Measurements from ENCODE around the gene STAT2. TPM values are rescaled to one million over a fixed set of nuclear protein-coding genes. Genes with fewer than 3 reads are reported as not detected.

STAT2 gene
- total and polyA plus RNA-seq, 2 experiments from 2014 or later = 15.6 to 67.9 TPM

DNA sequence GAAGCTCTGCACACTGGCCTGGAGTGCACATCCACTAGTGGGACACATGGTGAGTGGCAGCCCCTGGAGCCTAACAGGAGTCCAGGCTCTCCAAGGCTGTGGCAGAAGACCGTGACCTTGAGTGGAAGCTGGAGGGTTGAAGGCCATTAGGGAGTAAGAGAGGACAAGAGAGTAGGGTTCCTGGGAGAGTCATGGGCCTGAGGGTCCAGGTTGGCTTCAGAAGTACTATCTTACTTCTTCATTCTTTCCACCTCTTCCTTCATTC lies 20.8 kb downstream of the STAT2 start (continued):
- TF ChIP-seq, protein P1, sequence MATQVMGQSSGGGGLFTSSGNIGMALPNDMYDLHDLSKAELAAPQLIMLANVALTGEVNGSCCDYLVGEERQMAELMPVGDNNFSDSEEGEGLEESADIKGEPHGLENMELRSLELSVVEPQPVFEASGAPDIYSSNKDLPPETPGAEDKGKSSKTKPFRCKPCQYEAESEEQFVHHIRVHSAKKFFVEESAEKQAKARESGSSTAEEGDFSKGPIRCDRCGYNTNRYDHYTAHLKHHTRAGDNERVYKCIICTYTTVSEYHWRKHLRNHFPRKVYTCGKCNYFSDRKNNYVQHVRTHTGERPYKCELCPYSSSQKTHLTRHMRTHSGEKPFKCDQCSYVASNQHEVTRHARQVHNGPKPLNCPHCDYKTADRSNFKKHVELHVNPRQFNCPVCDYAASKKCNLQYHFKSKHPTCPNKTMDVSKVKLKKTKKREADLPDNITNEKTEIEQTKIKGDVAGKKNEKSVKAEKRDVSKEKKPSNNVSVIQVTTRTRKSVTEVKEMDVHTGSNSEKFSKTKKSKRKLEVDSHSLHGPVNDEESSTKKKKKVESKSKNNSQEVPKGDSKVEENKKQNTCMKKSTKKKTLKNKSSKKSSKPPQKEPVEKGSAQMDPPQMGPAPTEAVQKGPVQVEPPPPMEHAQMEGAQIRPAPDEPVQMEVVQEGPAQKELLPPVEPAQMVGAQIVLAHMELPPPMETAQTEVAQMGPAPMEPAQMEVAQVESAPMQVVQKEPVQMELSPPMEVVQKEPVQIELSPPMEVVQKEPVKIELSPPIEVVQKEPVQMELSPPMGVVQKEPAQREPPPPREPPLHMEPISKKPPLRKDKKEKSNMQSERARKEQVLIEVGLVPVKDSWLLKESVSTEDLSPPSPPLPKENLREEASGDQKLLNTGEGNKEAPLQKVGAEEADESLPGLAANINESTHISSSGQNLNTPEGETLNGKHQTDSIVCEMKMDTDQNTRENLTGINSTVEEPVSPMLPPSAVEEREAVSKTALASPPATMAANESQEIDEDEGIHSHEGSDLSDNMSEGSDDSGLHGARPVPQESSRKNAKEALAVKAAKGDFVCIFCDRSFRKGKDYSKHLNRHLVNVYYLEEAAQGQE (IDR thresholded peaks at IDR 0.05; ENCODE audit: unreplicated experiment) = no peak
- TF ChIP-seq EZH2phosphoT487 (IDR thresholded peaks at IDR 0.05; ENCODE audit: unreplicated experiment) = no peak

DNA sequence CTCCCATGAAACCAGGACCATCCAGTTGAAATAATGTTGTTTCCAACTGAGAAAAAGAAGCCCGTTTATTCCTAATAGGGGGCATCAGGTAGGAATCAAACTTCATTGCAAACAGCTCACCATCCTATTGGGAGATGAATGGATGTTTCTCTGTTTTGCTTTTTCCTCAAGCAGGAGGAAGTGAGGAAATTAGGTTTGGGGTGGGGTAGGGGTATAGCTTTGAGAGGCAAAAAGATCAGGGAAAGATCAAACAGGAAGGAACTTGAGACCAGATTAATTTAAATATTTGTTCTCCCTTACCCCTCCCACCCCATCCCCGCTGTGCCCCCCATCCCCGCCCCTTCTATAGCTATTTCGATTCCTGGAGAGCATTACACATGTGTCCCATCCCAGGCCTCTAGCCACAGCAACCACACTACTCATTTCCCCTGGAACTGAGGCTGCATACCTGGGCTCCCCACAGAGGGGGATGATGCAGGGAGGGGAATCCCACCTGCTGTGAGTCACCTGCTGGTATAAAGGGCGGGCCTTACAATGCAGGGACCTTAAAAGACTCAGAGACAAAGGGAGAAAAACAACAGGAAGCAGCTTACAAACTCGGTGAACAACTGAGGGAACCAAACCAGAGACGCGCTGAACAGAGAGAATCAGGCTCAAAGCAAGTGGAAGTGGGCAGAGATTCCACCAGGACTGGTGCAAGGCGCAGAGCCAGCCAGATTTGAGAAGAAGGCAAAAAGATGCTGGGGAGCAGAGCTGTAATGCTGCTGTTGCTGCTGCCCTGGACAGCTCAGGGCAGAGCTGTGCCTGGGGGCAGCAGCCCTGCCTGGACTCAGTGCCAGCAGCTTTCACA lies 21.4 kb downstream of the STAT2 start, which contains the start of gene IL23A:
TSS of gene IL23A (plus strand) at position 577 of the 850 bp plus-strand sequence. CDS start at position 738, 161 bp downstream.
- H3F3A ChIP-seq (replicated peaks; ENCODE audit: low read depth) = peaks cover 17% of the 10 kb centered on the region; the same call in 1 of the 2 replicates
- no peaks in the 10 kb centered on the region for H3K79me2 ChIP-seq (replicated peaks; ENCODE audit: insufficient read depth)
- Mint-ChIP-seq H3K27me3 (ENCODE audit: insufficient read depth, low read depth, poor library complexity) (peaks cover 7% of the 10 kb centered on the region), H3K27ac (peak within 1 kb of the TSS; percentile 92), H3K4me1 (peaks cover 32% of the 10 kb centered on the region), H3K9me3 (no peaks in the 10 kb centered on the region), H3K4me3 (peak within 1 kb of the TSS; percentile 64), H3K36me3 (ENCODE audit: low read depth) (peaks cover 6% of the 10 kb centered on the region; the same call in 2 of the 3 replicates)
- peak; percentile 65 for ATAC-seq
- H3K27me3 ChIP-seq (ENCODE audit: insufficient read depth) = no peaks in the 10 kb centered on the region
- H4K20me1 ChIP-seq (replicated peaks; ENCODE audit: insufficient read depth) = no peaks in the 10 kb centered on the region
- H2AFZ ChIP-seq = no peak within 1 kb of the TSS
- peak within 1 kb of the TSS; percentile 91 for H3K27ac ChIP-seq (ENCODE audit: low read depth)
- H3K4me2 ChIP-seq = peak within 1 kb of the TSS; percentile 76
- H3K4me1 ChIP-seq (ENCODE audit: insufficient read depth) = peaks cover 26% of the 10 kb centered on the region
- H3K4me3 ChIP-seq = peak within 1 kb of the TSS; percentile 42
- peak; percentile 85 for DNase-seq (ENCODE audit: low spot score)
- peaks cover 19% of the 10 kb centered on the region for H3K9me2 ChIP-seq (ENCODE audit: insufficient read depth)
- H3K36me3 ChIP-seq (ENCODE audit: insufficient read depth) = no peaks in the 10 kb centered on the region
- TF ChIP-seq POLR2AphosphoS5 (IDR thresholded peaks at IDR 0.05; ENCODE audit: low read depth) (peak; percentile 37; the same call in 1 of the 2 replicates), EZH2phosphoT487 (IDR thresholded peaks at IDR 0.05; ENCODE audit: unreplicated experiment) (no peak)

DNA sequence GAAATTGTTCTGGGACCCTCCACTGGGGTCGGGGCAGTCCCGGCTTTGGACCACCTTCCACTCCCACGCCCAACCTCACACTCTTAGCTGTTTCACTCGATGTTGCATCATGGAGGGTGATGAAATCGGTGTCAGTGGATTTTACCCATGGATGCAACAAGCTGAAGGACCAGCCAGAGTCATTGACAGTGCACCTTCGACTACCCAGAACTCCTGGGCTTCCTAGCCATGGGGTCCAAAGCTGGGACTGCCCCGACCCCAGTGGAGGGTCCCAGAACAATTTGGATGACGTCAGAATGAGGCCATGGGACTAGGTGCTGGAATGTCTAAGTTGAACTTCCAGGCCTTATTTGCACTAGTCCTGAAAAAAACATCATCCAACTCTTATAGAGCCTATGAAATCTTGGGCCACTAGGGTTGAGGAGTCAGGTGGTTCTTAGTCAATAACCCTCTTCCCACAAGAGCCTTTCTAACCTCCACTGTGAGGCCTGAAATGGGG lies 22.1 kb downstream of the STAT2 start:
- Mint-ChIP-seq H3K36me3 (ENCODE audit: low read depth) (no peaks in the 10 kb centered on the region), H3K4me3 (peak overlapping the region; percentile 51; the same call in 1 of the 3 replicates), H3K4me1 (peaks cover 38% of the 10 kb centered on the region), H3K27me3 (ENCODE audit: insufficient read depth, low read depth, poor library complexity) (peaks cover 11% of the 10 kb centered on the region), H3K27ac (peak overlapping the region; percentile 86; the same call in 1 of the 2 replicates), H3K9me3 (no peaks in the 10 kb centered on the region)
- Histone ChIP-seq H3K4me2 (peak overlapping the region; percentile 69), H3K27me3 (ENCODE audit: insufficient read depth) (no peaks in the 10 kb centered on the region), H3K4me1 (ENCODE audit: insufficient read depth) (peaks cover 30% of the 10 kb centered on the region), H2AFZ (no peak overlapping the region), H3K9me2 (ENCODE audit: insufficient read depth) (peaks cover 19% of the 10 kb centered on the region), H3K27ac (ENCODE audit: low read depth) (peak overlapping the region; percentile 91), H4K20me1 (replicated peaks; ENCODE audit: insufficient read depth) (no peaks in the 10 kb centered on the region), H3K4me3 (peak overlapping the region; percentile 33; the same call in 1 of the 2 replicates), H3K36me3 (ENCODE audit: insufficient read depth) (no peaks in the 10 kb centered on the region), H3F3A (replicated peaks; ENCODE audit: low read depth) (peaks cover 19% of the 10 kb centered on the region; the same call in 1 of the 2 replicates), H3K79me2 (replicated peaks; ENCODE audit: insufficient read depth) (peaks cover 3% of the 10 kb centered on the region; the same call in 1 of the 2 replicates)
- TF ChIP-seq EZH2 (IDR thresholded peaks at IDR 0.05; ENCODE audit: low read depth, unreplicated experiment) = no peak
- no peak for TF ChIP-seq ZNF331 (CRISPR knock-in tag; IDR thresholded peaks at IDR 0.05; ENCODE audit: low read depth)
- TF ChIP-seq STAT1 (IDR thresholded peaks at IDR 0.05; ENCODE audit: unreplicated experiment) = no peak
- no peak for TF ChIP-seq CREB1 (CRISPR knock-in tag; IDR thresholded peaks at IDR 0.05; ENCODE audit: low read depth)
- TF ChIP-seq POLR2AphosphoS5 (IDR thresholded peaks at IDR 0.05; ENCODE audit: low read depth) = no peak
- TF ChIP-seq, protein P2, sequence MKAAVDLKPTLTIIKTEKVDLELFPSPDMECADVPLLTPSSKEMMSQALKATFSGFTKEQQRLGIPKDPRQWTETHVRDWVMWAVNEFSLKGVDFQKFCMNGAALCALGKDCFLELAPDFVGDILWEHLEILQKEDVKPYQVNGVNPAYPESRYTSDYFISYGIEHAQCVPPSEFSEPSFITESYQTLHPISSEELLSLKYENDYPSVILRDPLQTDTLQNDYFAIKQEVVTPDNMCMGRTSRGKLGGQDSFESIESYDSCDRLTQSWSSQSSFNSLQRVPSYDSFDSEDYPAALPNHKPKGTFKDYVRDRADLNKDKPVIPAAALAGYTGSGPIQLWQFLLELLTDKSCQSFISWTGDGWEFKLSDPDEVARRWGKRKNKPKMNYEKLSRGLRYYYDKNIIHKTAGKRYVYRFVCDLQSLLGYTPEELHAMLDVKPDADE (IDR thresholded peaks at IDR 0.05) = no peak
- ATAC-seq (no peak), DNase-seq (ENCODE audit: low spot score) (no peak)

Data from GM23338 (cell line).